H9 (cell line): Measurements from ENCODE around the gene TBC1D22A. TPM values are rescaled to one million over a fixed set of nuclear protein-coding genes. Genes with fewer than 3 reads are reported as not detected.

Source experiments
- DNase-seq: peaks from one replicate; pipeline ENCODE4 v3.0.0-alpha.2; 2017
- H2AFZ ChIP-seq: one replicate; pipeline ENCODE4 v1.6.1; 2013; ENCODE audit warnings: mild to moderate bottlenecking, low read length, control low read depth, moderate library complexity
- H2AK5ac ChIP-seq: 2 replicates; pipeline ENCODE4 v1.6.1; 2013; ENCODE audit warnings: low read length, control low read depth, mixed read lengths; ENCODE audit not compliant: insufficient read length
- H2BK120ac ChIP-seq: one replicate; pipeline ENCODE4 v1.6.1; 2013; ENCODE audit warnings: low read depth, mild to moderate bottlenecking, low read length, control low read depth, inconsistent platforms; ENCODE audit not compliant: poor library complexity, severe bottlenecking
- H2BK12ac ChIP-seq: 2 replicates; pipeline ENCODE4 v1.6.1; 2013; ENCODE audit warnings: low read length, control low read depth, mixed read lengths, low read depth; ENCODE audit not compliant: insufficient read length
- H2BK15ac ChIP-seq: 2 replicates; pipeline ENCODE4 v1.6.1; 2013; ENCODE audit warnings: low read depth, low read length, control low read depth
- H2BK20ac ChIP-seq: one replicate; pipeline ENCODE4 v1.6.1; 2013; ENCODE audit warnings: low read depth, mild to moderate bottlenecking, low read length, control low read depth, inconsistent platforms; ENCODE audit not compliant: poor library complexity, severe bottlenecking
- H2BK5ac ChIP-seq: 2 replicates; pipeline ENCODE4 v1.6.1; 2013; ENCODE audit warnings: low read length, control low read depth, mixed read lengths; ENCODE audit not compliant: insufficient read length
- H3K14ac ChIP-seq: 2 replicates; pipeline ENCODE4 v1.6.1; 2013; ENCODE audit warnings: low read length, control low read depth; ENCODE audit not compliant: insufficient read depth
- H3K18ac ChIP-seq: 2 replicates; pipeline ENCODE4 v1.6.1; 2013; ENCODE audit warnings: low read depth, mild to moderate bottlenecking, mixed read lengths, low read length, control low read depth; ENCODE audit not compliant: insufficient read length
- H3K23ac ChIP-seq: 2 replicates; pipeline ENCODE4 v1.6.1; 2013; ENCODE audit warnings: low read length, control low read depth, mixed read lengths, low read depth; ENCODE audit not compliant: insufficient read length
- H3K23me2 ChIP-seq: 2 replicates; pipeline ENCODE4 v1.6.1; 2013; ENCODE audit warnings: low read depth, mild to moderate bottlenecking, mixed read lengths, low read length, control low read depth; ENCODE audit not compliant: insufficient read length, poor library complexity, severe bottlenecking
- H3K27ac ChIP-seq: 2 replicates; pipeline ENCODE4 v1.5.1; 2013; ENCODE audit warnings: low read length, control low read depth, mixed read lengths, low read depth; ENCODE audit not compliant: insufficient read length
- H3K27me3 ChIP-seq: 2 replicates; pipeline ENCODE4 v1.6.1; 2013; ENCODE audit warnings: low read length, control low read depth, inconsistent platforms; ENCODE audit not compliant: insufficient read depth
- H3K4ac ChIP-seq: 2 replicates; pipeline ENCODE4 v1.6.1; 2013; ENCODE audit warnings: low read depth, mild to moderate bottlenecking, control low read depth, inconsistent platforms, low read length, moderate library complexity
- H3K4me1 ChIP-seq: 2 replicates; pipeline ENCODE4 v1.6.1; 2013; ENCODE audit warnings: low read length, control low read depth, inconsistent platforms; ENCODE audit not compliant: insufficient read depth
- H3K4me2 ChIP-seq: 2 replicates; pipeline ENCODE4 v1.6.1; 2013; ENCODE audit warnings: low read length, control low read depth, mixed read lengths; ENCODE audit not compliant: insufficient read length, insufficient read depth
- H3K56ac ChIP-seq: 2 replicates; pipeline ENCODE4 v1.6.1; 2013; ENCODE audit warnings: low read depth, mild to moderate bottlenecking, mixed read lengths, low read length, control low read depth; ENCODE audit not compliant: insufficient read length
- H3K79me1 ChIP-seq: 2 replicates; pipeline ENCODE4 v1.6.1; 2013; ENCODE audit warnings: low read depth, mild to moderate bottlenecking, moderate library complexity, low read length, control low read depth, inconsistent platforms; ENCODE audit not compliant: insufficient read depth, poor library complexity, severe bottlenecking
- H3K79me2 ChIP-seq: 2 replicates; pipeline ENCODE4 v1.6.1; 2013; ENCODE audit warnings: low read length, control low read depth, inconsistent platforms; ENCODE audit not compliant: insufficient read depth
- H3K9ac ChIP-seq: 2 replicates; pipeline ENCODE4 v1.6.1; 2013; ENCODE audit warnings: low read length, control low read depth, mixed read lengths; ENCODE audit not compliant: insufficient read length; ENCODE audit errors: extremely low read depth
- H3K9me3 ChIP-seq: one replicate; pipeline ENCODE4 v1.6.1; 2013; ENCODE audit warnings: low read depth, low read length, inconsistent platforms; ENCODE audit not compliant: control insufficient read depth
- H3T11ph ChIP-seq: one replicate; pipeline ENCODE4 v1.6.1; 2013; ENCODE audit warnings: mild to moderate bottlenecking, low read length, control low read depth, inconsistent platforms
- H4K20me1 ChIP-seq: one replicate; pipeline ENCODE4 v1.6.1; 2013; ENCODE audit not compliant: control insufficient read depth, insufficient read length, insufficient read depth
- H4K5ac ChIP-seq: 2 replicates; pipeline ENCODE4 v1.6.1; 2013; ENCODE audit warnings: low read depth, mild to moderate bottlenecking, mixed read lengths, low read length, control low read depth; ENCODE audit not compliant: insufficient read length
- H4K8ac ChIP-seq: replicated peaks from 2 replicates; pipeline ENCODE4 v1.6.1; 2013; ENCODE audit warnings: low read length, control low read depth, mixed read lengths, low read depth; ENCODE audit not compliant: insufficient read length
- H4K91ac ChIP-seq: 2 replicates; pipeline ENCODE4 v1.6.1; 2013; ENCODE audit warnings: low read depth, mild to moderate bottlenecking, moderate library complexity, mixed read lengths, low read length, control low read depth; ENCODE audit not compliant: insufficient read length
- H3K27ac Mint-ChIP-seq, 3 experiments: 2 replicates in 2 of 3; 3 replicates in 1 of 3; pipeline ENCODE4 v1.8.0; 2020 to 2021; ENCODE audit warnings: mixed read lengths in 3 of 3, mild to moderate bottlenecking in 1 of 3, moderate library complexity in 1 of 3
- H3K27me3 Mint-ChIP-seq: 2 replicates; pipeline ENCODE4 v1.8.0; 2021; ENCODE audit warnings: low read depth, mild to moderate bottlenecking, moderate library complexity, mixed read lengths
- H3K36me3 Mint-ChIP-seq, 3 experiments: 2 replicates in 2 of 3; 3 replicates in 1 of 3; pipeline ENCODE4 v1.8.0; 2020 to 2021; ENCODE audit warnings: low read depth in 3 of 3, mixed read lengths in 3 of 3; ENCODE audit not compliant: insufficient read depth in 1 of 3
- H3K4me1 Mint-ChIP-seq, 2 experiments: 2 replicates each; pipeline ENCODE4 v1.8.0; 2020; ENCODE audit warnings: mixed read lengths in 2 of 2
- H3K4me3 Mint-ChIP-seq, 2 experiments: 2 replicates in 1 of 2; 3 replicates in 1 of 2; pipeline ENCODE4 v1.8.0; 2020 to 2021; ENCODE audit warnings: mild to moderate bottlenecking in 2 of 2, mixed read lengths in 2 of 2, moderate library complexity in 1 of 2
- H3K9me3 Mint-ChIP-seq, 2 experiments: 2 replicates in 1 of 2; 3 replicates in 1 of 2; pipeline ENCODE4 v1.8.0; 2020; ENCODE audit warnings: mild to moderate bottlenecking in 2 of 2, mixed read lengths in 2 of 2, moderate library complexity in 1 of 2
- CTCF ChIP-seq: fragments of 200-600 bp; sonication (generic); conservative IDR thresholded peaks from 3 replicates; pipeline ENCODE4 v1.8.0; 2021; ENCODE audit warnings: antibody characterized with exemption, mild to moderate bottlenecking
- WGBS: extraction: QIAGEN DNeasy Blood & Tissue Kit; methylation state at CpG from one replicate; pipeline ENCODE4 v1.1.7; 2013; ENCODE audit warnings: missing lambda C conversion rate, low lambda C conversion rate, mixed read lengths; ENCODE audit not compliant: insufficient read length; ENCODE audit errors: extremely low coverage; 5-methylcytosine and 5-hydroxymethylcytosine counted together
- total RNA-seq: library from RNA; stranded (reverse); gene quantifications from 2 replicates; pipeline ENCODE4 v1.2.1, GENCODE V29; 2021

TBC1D22A gene
- total RNA-seq, 1 experiment from 2014 or later = 20.8 TPM

DNA sequence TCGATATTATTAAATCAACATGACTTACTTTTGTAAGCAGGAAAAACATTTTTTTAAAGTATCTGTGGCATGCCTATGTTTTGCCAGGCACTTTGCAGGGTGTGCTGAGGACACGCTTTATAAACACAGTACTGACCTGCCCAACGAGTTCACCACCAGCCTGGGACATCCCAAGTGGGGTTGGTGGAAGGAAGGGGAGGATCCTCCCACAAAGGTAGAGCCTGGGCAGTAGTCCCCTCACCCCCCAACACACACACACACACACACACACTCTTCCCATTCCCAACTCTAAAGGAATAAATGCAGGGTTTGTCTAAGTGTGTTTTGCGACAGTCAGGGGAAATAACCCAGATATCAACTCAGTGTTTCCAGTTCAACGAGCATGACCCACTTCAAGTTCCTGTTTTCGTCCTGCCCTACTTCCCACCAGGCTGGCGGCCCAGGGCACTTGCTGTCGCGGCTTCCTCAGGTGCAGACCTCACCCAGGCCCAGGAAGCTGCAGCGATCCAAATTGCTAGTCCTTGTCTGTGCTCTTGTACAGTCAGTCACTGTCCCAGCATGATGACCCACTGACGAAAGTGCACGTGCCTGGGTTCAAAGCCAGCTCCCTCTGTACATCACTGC, 27.5 kb upstream of the TBC1D22A start:
- no peak overlapping the region for H3K14ac ChIP-seq
- H4K91ac ChIP-seq = no peak overlapping the region
- H3K4ac ChIP-seq = no peak overlapping the region
- Mint-ChIP-seq H3K27ac (no peak overlapping the region), H3K27me3 (peaks cover 3% of the 10 kb centered on the region; the same call in 1 of the 2 replicates), H3K36me3 (peaks cover 2 to 7% (median 6%) of the 10 kb centered on the region in 3 experiments; a peak in 6 of 7 replicates), H3K4me1 (peaks cover 39 to 57% of the 10 kb centered on the region in 2 experiments), H3K9me3 (no peaks in the 10 kb centered on the region), H3K4me3 (no peak overlapping the region)
- H3K79me2 ChIP-seq = peaks cover 2% of the 10 kb centered on the region; the same call in 1 of the 2 replicates
- H4K8ac ChIP-seq = no peak overlapping the region
- H3K79me1 ChIP-seq = peaks cover 4% of the 10 kb centered on the region
- no peak overlapping the region for H2BK15ac ChIP-seq
- H2BK5ac ChIP-seq = no peak overlapping the region
- H2BK12ac ChIP-seq = no peak overlapping the region
- no peak for DNase-seq
- H3K23ac ChIP-seq = no peak overlapping the region
- no peak overlapping the region for H2BK20ac ChIP-seq
- no peak for TF ChIP-seq CTCF
- H3K27ac ChIP-seq = no peak overlapping the region
- no CpG with 5 or more reads among the region's 12 CpGs for WGBS
- no peaks in the 10 kb centered on the region for H3K27me3 ChIP-seq
- H2AK5ac ChIP-seq = no peak overlapping the region
- H3K23me2 ChIP-seq = no peaks in the 10 kb centered on the region
- H4K5ac ChIP-seq = no peak overlapping the region
- H3K4me1 ChIP-seq = peaks cover 9% of the 10 kb centered on the region; the same call in 1 of the 2 replicates
- no peak overlapping the region for H3T11ph ChIP-seq
- no peak overlapping the region for H2AFZ ChIP-seq
- no peak overlapping the region for H2BK120ac ChIP-seq
- no peak overlapping the region for H3K4me2 ChIP-seq
- no peak overlapping the region for H3K56ac ChIP-seq
- no peak overlapping the region for H3K9ac ChIP-seq
- no peak overlapping the region for H3K18ac ChIP-seq
- H3K9me3 ChIP-seq = no peaks in the 10 kb centered on the region
- H4K20me1 ChIP-seq = peaks cover 5% of the 10 kb centered on the region
